Neural progenitor cell (in vitro differentiated cells): Measurements from ENCODE around the gene GCKR.

ENCODE experiments used
- CTCF ChIP-seq: fragments of 200-600 bp; sonication (generic); IDR thresholded peaks from 2 replicates; pipeline ENCODE4 v1.5.1; 2017; ENCODE audit warnings: antibody characterized with exemption, mild to moderate bottlenecking
- EZH2 ChIP-seq: fragments of 200-600 bp; sonication (generic); IDR thresholded peaks from 2 replicates; pipeline ENCODE4 v1.6.1; 2017; ENCODE audit warnings: antibody characterized with exemption, mild to moderate bottlenecking, moderate library complexity
- EZH2phosphoT487 ChIP-seq: fragments of 200-600 bp; sonication (generic); IDR thresholded peaks from 2 replicates; pipeline ENCODE4 v1.6.1; 2017; ENCODE audit warnings: antibody characterized with exemption

- no peak for TF ChIP-seq CTCF
- no peak for TF ChIP-seq EZH2
- TF ChIP-seq EZH2phosphoT487 = no peak
Measured at GRCh38 chr2:27549303-27549702, 52.7 kb downstream of the GCKR start.
